HG03095 (cell line): ENCODE results near the gene SPHK1.

Experiments used
- ATAC-seq: cut with Tn5 transposase; IDR thresholded peaks from one replicate; pipeline ENCODE4 v1.9.1; 2021; ENCODE audit warnings: moderate library complexity; ENCODE audit not compliant: unreplicated experiment

Gene SPHK1

GRCh38 chr17:76383546-76384221 lies 725 bp upstream of the SPHK1 start:
- no peak for ATAC-seq

GRCh38 chr17:76384987-76385891 lies 830 bp downstream of the SPHK1 start:
- ATAC-seq: no peak

GRCh38 chr17:76385892-76386786 lies 1.7 kb downstream of the SPHK1 start:
- no peak for ATAC-seq

- ATAC-seq: no peak
Observed at GRCh38 chr17:76386966-76387765, 2.8 kb downstream of the SPHK1 start.

GRCh38 chr17:76388966-76389888 lies 4.8 kb downstream of the SPHK1 start:
- no peak for ATAC-seq

GRCh38 chr17:76390003-76390421 lies 5.6 kb downstream of the SPHK1 start:
- ATAC-seq: no peak

- ATAC-seq: no peak
Observed at GRCh38 chr17:76391200-76391715, 6.8 kb downstream of the SPHK1 start.

- ATAC-seq: no peak
Observed at GRCh38 chr17:76394166-76394565, 9.8 kb downstream of the SPHK1 start.

- ATAC-seq: no peak
Observed at GRCh38 chr17:76395980-76396379, 11.6 kb downstream of the SPHK1 start.

- ATAC-seq: no peak
Observed at GRCh38 chr17:76397184-76397583, 12.8 kb downstream of the SPHK1 start.

GRCh38 chr17:76397687-76398522 lies 13.5 kb downstream of the SPHK1 start:
- ATAC-seq: no peak

- no peak for ATAC-seq
Observed at GRCh38 chr17:76398523-76399174, 14.2 kb downstream of the SPHK1 start.

- no peak for ATAC-seq
Observed at GRCh38 chr17:76399175-76400172, 15.1 kb downstream of the SPHK1 start.

GRCh38 chr17:76402711-76403110 lies 18.3 kb downstream of the SPHK1 start:
- ATAC-seq: no peak

- no peak for ATAC-seq
Observed at GRCh38 chr17:76404256-76404655, 19.8 kb downstream of the SPHK1 start.

- ATAC-seq: no peak
Observed at GRCh38 chr17:76404976-76405563, 20.7 kb downstream of the SPHK1 start.
